Vagina (tissue), 2 donors: ENCODE measurements around the gene GRAP. TPM values are rescaled to one million over a fixed set of nuclear protein-coding genes. Genes with fewer than 3 reads are reported as not detected.

Source experiments
- DNase-seq, 2 donors: peaks; one replicate each; pipeline ENCODE4 v3.0.0-alpha.2; 2017; ENCODE audit errors: extremely low spot score in 2 of 2
- H3K27ac ChIP-seq: fragments of 200-600 bp; sonication (generic); one replicate; pipeline ENCODE4 v1.5.1; 2019
- H3K27me3 ChIP-seq: fragments of 200-600 bp; sonication (generic); one replicate; pipeline ENCODE4 v1.5.1; 2019
- H3K36me3 ChIP-seq, 2 donors: fragments of 200-600 bp; sonication (generic); one replicate each; pipeline ENCODE4 v1.5.1; 2017 to 2019
- H3K4me1 ChIP-seq: fragments of 200-600 bp; sonication (generic); one replicate; pipeline ENCODE4 v1.5.1; 2019
- H3K4me3 ChIP-seq, 2 donors: fragments of 200-600 bp; sonication (generic); 1 replicate in 1 of 2; 2 replicates in 1 of 2; pipeline ENCODE4 v1.5.1; 2016 to 2019
- H3K9me3 ChIP-seq: fragments of 200-600 bp; sonication (generic); one replicate; pipeline ENCODE4 v1.5.1; 2019
- POLR2A ChIP-seq, 2 donors: fragments of 450-650 bp; IDR thresholded peaks; one replicate each; pipeline ENCODE4 v1.6.1; 2017; ENCODE audit warnings: antibody characterized with exemption in 2 of 2, mild to moderate bottlenecking in 2 of 2, moderate library complexity in 2 of 2
- POLR2AphosphoS5 ChIP-seq, 2 donors: sonication (generic); formaldehyde crosslinking; IDR thresholded peaks; one replicate each; pipeline ENCODE4 v1.9.0; 2017; ENCODE audit warnings: antibody characterized with exemption in 2 of 2, mild to moderate bottlenecking in 2 of 2, low read depth in 1 of 2; ENCODE audit not compliant: insufficient read depth in 1 of 2
- intact Hi-C: fragments of 100-400 bp; cut with DNase I; formaldehyde crosslinking; loops from one replicate; pipeline ENCODE4 v1.15.1; 2023
- total RNA-seq: library from RNA; depleted of rRNA; stranded (reverse); fragments of >200 nt; gene quantifications from one replicate; pipeline ENCODE4 v1.2.3, GENCODE V29; 2016
- TF ChIP-seq, protein P1 (sequence below), 3 experiments: fragments of 450-650 bp in 2 of 3; fragments of 200-600 bp in 1 of 3; sonication (generic) in 1 of 3; IDR thresholded peaks; one replicate each; pipeline ENCODE4 v1.5.1; 2017 to 2019; ENCODE audit warnings: antibody characterized with exemption in 3 of 3, mild to moderate bottlenecking in 2 of 3, moderate library complexity in 2 of 3

Gene GRAP
- total RNA-seq, 1 donor from 2014 or later = 5.2 TPM

DNA sequence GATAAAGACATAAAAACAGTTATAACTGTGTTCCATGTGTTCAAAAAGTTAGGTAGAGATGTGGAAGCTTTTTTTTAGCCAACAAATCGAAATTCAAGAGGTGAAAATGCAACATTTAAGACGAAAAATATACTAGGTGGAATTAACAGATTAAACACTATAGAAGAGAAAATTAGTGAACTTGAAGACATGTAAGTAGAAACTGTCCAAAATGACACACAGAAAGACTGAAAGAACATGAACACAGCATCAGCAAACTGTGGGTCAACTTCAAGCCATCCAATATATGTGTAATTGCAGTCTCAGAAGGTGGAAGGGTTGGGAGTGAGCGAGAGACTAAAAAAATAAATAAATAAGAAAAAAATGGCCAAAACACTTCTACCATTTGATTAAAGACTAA lies 51.5 kb downstream of the GRAP start:
- no peak overlapping the region for H3K4me3 ChIP-seq
- no peak for DNase-seq
- intact Hi-C loops = no loop called here
- no peaks in the 10 kb centered on the region for H3K36me3 ChIP-seq
- H3K27me3 ChIP-seq = no peaks in the 10 kb centered on the region
- no peak overlapping the region for H3K27ac ChIP-seq
- no peaks in the 10 kb centered on the region for H3K9me3 ChIP-seq
- peaks cover 60% of the 10 kb centered on the region for H3K4me1 ChIP-seq
- no peak for TF ChIP-seq POLR2A (IDR thresholded peaks at IDR 0.05)
- TF ChIP-seq, protein P1, sequence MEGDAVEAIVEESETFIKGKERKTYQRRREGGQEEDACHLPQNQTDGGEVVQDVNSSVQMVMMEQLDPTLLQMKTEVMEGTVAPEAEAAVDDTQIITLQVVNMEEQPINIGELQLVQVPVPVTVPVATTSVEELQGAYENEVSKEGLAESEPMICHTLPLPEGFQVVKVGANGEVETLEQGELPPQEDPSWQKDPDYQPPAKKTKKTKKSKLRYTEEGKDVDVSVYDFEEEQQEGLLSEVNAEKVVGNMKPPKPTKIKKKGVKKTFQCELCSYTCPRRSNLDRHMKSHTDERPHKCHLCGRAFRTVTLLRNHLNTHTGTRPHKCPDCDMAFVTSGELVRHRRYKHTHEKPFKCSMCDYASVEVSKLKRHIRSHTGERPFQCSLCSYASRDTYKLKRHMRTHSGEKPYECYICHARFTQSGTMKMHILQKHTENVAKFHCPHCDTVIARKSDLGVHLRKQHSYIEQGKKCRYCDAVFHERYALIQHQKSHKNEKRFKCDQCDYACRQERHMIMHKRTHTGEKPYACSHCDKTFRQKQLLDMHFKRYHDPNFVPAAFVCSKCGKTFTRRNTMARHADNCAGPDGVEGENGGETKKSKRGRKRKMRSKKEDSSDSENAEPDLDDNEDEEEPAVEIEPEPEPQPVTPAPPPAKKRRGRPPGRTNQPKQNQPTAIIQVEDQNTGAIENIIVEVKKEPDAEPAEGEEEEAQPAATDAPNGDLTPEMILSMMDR (IDR thresholded peaks at IDR 0.05) = no peak
- no peak for TF ChIP-seq POLR2AphosphoS5 (IDR thresholded peaks at IDR 0.05; ENCODE audit: insufficient read depth in 1 of 2, low read depth in 1 of 2)

DNA sequence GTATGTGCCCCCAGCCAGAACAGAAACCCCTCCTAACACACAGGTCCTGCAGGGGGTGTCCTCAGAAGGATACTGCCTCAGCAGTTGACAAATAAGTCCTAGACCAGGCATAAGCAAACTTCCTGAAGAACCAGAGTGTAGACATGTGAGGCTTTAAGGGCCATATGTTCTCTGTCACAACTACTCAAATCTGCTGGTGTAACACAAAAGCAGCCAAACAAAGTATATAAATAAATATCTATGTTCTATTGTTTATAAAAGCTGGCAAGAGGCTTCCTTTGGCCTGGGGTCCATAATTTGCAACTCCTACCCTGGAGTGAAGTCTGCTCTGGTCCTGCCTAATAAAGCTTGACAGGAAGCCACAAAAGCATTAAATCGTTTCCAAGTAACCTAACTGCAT lies 52.1 kb downstream of the GRAP start:
- TF ChIP-seq POLR2AphosphoS5 (IDR thresholded peaks at IDR 0.05; ENCODE audit: insufficient read depth in 1 of 2, low read depth in 1 of 2) (no peak), POLR2A (IDR thresholded peaks at IDR 0.05) (no peak)
- TF ChIP-seq, protein P1 (IDR thresholded peaks at IDR 0.05) = no peak
- no peak overlapping the region for H3K4me3 ChIP-seq
- H3K9me3 ChIP-seq = no peaks in the 10 kb centered on the region
- no peaks in the 10 kb centered on the region for H3K27me3 ChIP-seq
- intact Hi-C loops = no loop called here
- H3K4me1 ChIP-seq = peaks cover 66% of the 10 kb centered on the region
- no peaks in the 10 kb centered on the region for H3K36me3 ChIP-seq
- no peak for DNase-seq
- no peak overlapping the region for H3K27ac ChIP-seq

DNA sequence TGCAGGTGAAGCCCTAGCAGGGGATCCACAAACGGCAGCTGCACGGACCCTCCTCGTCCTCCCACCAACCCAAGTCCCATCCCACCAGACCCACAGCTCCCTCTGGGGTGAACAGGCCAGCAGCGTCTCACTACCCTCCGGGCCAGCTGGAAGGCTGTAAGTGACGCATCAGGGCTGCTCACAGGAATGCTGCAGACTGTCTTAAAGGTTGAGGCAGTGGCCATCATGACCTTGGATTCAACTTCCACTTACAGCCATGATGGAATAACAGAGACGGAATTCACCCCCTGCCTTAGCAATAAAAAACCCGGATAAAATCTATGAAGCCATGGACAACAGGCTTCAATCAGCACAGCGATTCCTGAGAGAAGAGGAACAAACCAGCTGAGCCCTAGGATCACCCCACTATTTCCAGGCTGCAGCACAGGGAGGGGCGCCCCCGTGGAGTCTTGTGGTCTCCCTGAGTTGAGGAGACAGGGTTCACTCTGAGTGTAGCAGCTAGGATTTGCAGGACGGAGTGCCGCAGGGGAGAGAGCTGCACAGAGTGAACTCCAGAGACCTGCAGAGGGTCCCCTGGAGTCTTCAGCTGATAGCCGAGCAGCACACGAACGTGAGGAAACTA lies 52.7 kb downstream of the GRAP start:
- intact Hi-C loops = no loop called here
- Histone ChIP-seq H3K4me1 (peaks cover 68% of the 10 kb centered on the region), H3K4me3 (no peak overlapping the region), H3K9me3 (no peaks in the 10 kb centered on the region), H3K36me3 (no peaks in the 10 kb centered on the region), H3K27ac (no peak overlapping the region), H3K27me3 (no peaks in the 10 kb centered on the region)
- TF ChIP-seq POLR2AphosphoS5 (IDR thresholded peaks at IDR 0.05; ENCODE audit: insufficient read depth in 1 of 2, low read depth in 1 of 2) = no peak
- TF ChIP-seq, protein P1 (IDR thresholded peaks at IDR 0.05) = no peak
- TF ChIP-seq POLR2A (IDR thresholded peaks at IDR 0.05) = no peak
- no peak for DNase-seq

DNA sequence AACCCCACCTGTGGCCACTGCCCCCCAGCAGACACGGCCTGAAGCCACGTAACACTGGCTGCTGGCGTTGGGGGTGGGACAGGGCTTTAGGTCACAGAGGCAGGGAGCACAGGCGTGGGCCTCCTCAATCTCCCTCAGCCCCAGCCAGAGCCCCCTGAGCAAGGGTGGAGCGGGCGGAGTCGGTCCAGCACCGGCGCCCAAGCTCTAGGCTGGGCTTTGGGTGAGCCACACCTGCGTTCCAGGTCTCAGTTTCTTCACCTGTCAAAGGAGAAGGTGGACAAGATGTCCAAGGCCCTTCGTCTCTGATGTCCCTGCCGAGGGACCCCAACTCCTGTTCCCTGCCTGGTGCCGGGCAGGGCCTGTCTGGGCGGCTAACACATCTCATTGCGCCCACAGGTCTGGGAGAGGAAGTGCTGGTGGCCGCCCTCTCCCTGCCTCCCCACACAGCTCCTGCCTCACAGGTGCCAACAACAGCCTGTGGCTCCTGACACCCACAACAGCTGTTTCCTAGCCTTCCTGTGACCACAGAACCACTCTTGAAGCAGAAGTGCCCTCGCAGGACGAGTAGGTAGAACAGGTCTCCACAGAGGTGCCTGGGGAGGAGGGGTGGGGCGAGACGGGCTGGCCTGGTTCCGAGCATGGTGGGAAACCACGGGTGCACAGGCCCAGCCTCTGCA lies 54.2 kb downstream of the GRAP start:
- Histone ChIP-seq H3K9me3 (no peaks in the 10 kb centered on the region), H3K4me1 (peaks cover 66% of the 10 kb centered on the region), H3K36me3 (no peaks in the 10 kb centered on the region), H3K27ac (no peak overlapping the region), H3K4me3 (no peak overlapping the region), H3K27me3 (no peaks in the 10 kb centered on the region)
- DNase-seq = no peak
- peak in 1 of 2 donors; percentile 15 for TF ChIP-seq POLR2AphosphoS5 (IDR thresholded peaks at IDR 0.05; ENCODE audit: insufficient read depth in 1 of 2, low read depth in 1 of 2)
- TF ChIP-seq, protein P1 (IDR thresholded peaks at IDR 0.05) = no peak
- TF ChIP-seq POLR2A (IDR thresholded peaks at IDR 0.05) = no peak
- intact Hi-C loops = no loop called here
